Natural killer cell (primary cell): Measurements from ENCODE around the gene CLDN8. TPM values are rescaled to one million over a fixed set of nuclear protein-coding genes. Genes with fewer than 3 reads are reported as not detected.

ENCODE experiments used
- ATAC-seq, 3 donors: fragments of 150-1000 bp in 2 of 3; fragments of 200-7000 bp in 1 of 3; cut with Tn5 transposase; 1 replicate in 1 of 3; 2 replicates in 2 of 3; pipeline ENCODE4 v1.10.0; 2021; ENCODE audit warnings: mild to moderate bottlenecking in 2 of 3, moderate library complexity in 2 of 3
- DNase-seq, 2 donors: peaks; one replicate each; pipeline versions ENCODE4 v3.0.0 to v3.0.0-alpha.2; 2013 to 2021; ENCODE audit warnings: mixed read lengths in 1 of 2
- H3K27ac ChIP-seq: one replicate; pipeline ENCODE4 v1.5.1; 2013; ENCODE audit warnings: mild to moderate bottlenecking, low read length
- H3K27me3 ChIP-seq: one replicate; pipeline ENCODE4 v1.6.1; 2013; ENCODE audit warnings: low read length; ENCODE audit not compliant: control insufficient read depth, insufficient read depth
- H3K36me3 ChIP-seq: one replicate; pipeline ENCODE4 v1.6.1; 2013; ENCODE audit warnings: low read length; ENCODE audit not compliant: control insufficient read depth, insufficient read depth
- H3K4me1 ChIP-seq: one replicate; pipeline ENCODE4 v1.6.1; 2013; ENCODE audit warnings: low read length; ENCODE audit not compliant: control insufficient read depth, insufficient read depth
- H3K4me3 ChIP-seq: one replicate; pipeline ENCODE4 v1.5.1; 2013; ENCODE audit warnings: low read length
- H3K9me3 ChIP-seq: one replicate; pipeline ENCODE4 v1.6.1; 2013; ENCODE audit warnings: low read length; ENCODE audit not compliant: control insufficient read depth, insufficient read depth
- H3K27ac Mint-ChIP-seq, 2 donors: one replicate each; pipeline ENCODE4 v1.8.0; 2022; ENCODE audit warnings: mild to moderate bottlenecking in 2 of 2, mixed read lengths in 2 of 2, moderate library complexity in 1 of 2
- H3K27me3 Mint-ChIP-seq, 2 donors: one replicate each; pipeline ENCODE4 v1.8.0; 2022; ENCODE audit warnings: low read depth in 2 of 2, mixed read lengths in 2 of 2
- H3K36me3 Mint-ChIP-seq: one replicate; pipeline ENCODE4 v1.8.0; 2022; ENCODE audit warnings: mixed read lengths
- H3K4me1 Mint-ChIP-seq, 2 donors: one replicate each; pipeline ENCODE4 v1.8.0; 2022; ENCODE audit warnings: mixed read lengths in 2 of 2
- H3K4me3 Mint-ChIP-seq: one replicate; pipeline ENCODE4 v1.8.0; 2022; ENCODE audit warnings: mild to moderate bottlenecking, moderate library complexity, mixed read lengths
- H3K9me3 Mint-ChIP-seq, 2 donors: one replicate each; pipeline ENCODE4 v1.8.0; 2022; ENCODE audit warnings: mixed read lengths in 2 of 2
- CTCF ChIP-seq: fragments of 200-600 bp; IDR thresholded peaks from one replicate; pipeline ENCODE4 v1.8.0; 2022; ENCODE audit warnings: antibody characterized with exemption
- WGBS: methylation state at CpG from one replicate; pipeline ENCODE4 v1.1.7; 2013; ENCODE audit warnings: missing lambda C conversion rate; ENCODE audit not compliant: insufficient coverage; 5-methylcytosine and 5-hydroxymethylcytosine counted together
- intact Hi-C: fragments of 100-400 bp; cut with micrococcal nuclease; formaldehyde crosslinking; loops from one replicate; pipeline ENCODE4 v1.14.2; 2022
- total RNA-seq, 4 donors: library from RNA; stranded (reverse); fragments of 120-200 nt in 1 of 4; gene quantifications; one replicate each; pipeline versions ENCODE4 v1.2.3 to v1.2.4, GENCODE V29; 2013 to 2022

Gene CLDN8
- total RNA-seq, 3 donors from 2014 or later (not counting 1 experiment from before 2014, with no cell fraction given) = not detected

DNA sequence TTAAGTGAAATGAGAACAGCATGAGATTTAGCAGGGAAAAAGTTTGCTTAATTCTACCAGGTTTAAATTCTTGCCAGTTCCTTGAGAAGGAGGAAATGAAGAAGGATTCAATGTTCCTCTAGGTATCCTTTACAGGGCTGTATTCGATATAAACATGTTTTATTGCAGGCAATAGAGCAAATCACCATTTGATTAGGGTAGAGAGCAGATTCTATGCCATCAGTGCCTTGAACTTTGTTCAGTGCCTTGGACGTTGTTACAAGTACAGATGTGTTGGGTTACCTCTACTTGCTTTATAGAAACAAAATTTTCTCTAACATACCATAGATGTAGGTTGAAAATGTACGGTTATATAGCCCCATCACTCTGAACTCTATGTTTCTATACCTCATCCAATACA lies 18.2 kb upstream of the CLDN8 start:
- Mint-ChIP-seq H3K27me3 (no peaks in the 10 kb centered on the region), H3K9me3 (peaks cover 3 to 7% of the 10 kb centered on the region in 2 donors), H3K36me3 (no peaks in the 10 kb centered on the region), H3K4me3 (no peak overlapping the region), H3K27ac (no peak overlapping the region), H3K4me1 (no peaks in the 10 kb centered on the region)
- DNase-seq (no peak), ATAC-seq (no peak)
- H3K4me3 ChIP-seq = no peak overlapping the region
- intact Hi-C loops = no loop called here
- no peaks in the 10 kb centered on the region for H3K9me3 ChIP-seq
- no peak for TF ChIP-seq CTCF
- H3K27me3 ChIP-seq = no peaks in the 10 kb centered on the region
- no peak overlapping the region for H3K27ac ChIP-seq
- no peaks in the 10 kb centered on the region for H3K36me3 ChIP-seq
- WGBS = 100% methylated on average over 1 of the region's 3 CpGs
- H3K4me1 ChIP-seq = no peaks in the 10 kb centered on the region

- intact Hi-C loops = no loop called here
- no peak for ATAC-seq
- no peak for TF ChIP-seq CTCF
- Histone ChIP-seq H3K27ac (no peak overlapping the region), H3K9me3 (no peaks in the 10 kb centered on the region), H3K4me1 (no peaks in the 10 kb centered on the region), H3K27me3 (no peaks in the 10 kb centered on the region), H3K36me3 (no peaks in the 10 kb centered on the region), H3K4me3 (no peak overlapping the region)
- peaks cover 3 to 7% of the 10 kb centered on the region in 2 donors for H3K9me3 Mint-ChIP-seq
- 80% methylated on average over 1 of the region's 2 CpGs for WGBS
- H3K4me3 Mint-ChIP-seq = no peak overlapping the region
- no peaks in the 10 kb centered on the region for H3K27me3 Mint-ChIP-seq
- H3K36me3 Mint-ChIP-seq = no peaks in the 10 kb centered on the region
- H3K27ac Mint-ChIP-seq = no peak overlapping the region
- no peak for DNase-seq
- H3K4me1 Mint-ChIP-seq = no peaks in the 10 kb centered on the region
These were observed 17.5 kb upstream of the CLDN8 start for GRCh38 chr21:30233228-30234020.

DNA sequence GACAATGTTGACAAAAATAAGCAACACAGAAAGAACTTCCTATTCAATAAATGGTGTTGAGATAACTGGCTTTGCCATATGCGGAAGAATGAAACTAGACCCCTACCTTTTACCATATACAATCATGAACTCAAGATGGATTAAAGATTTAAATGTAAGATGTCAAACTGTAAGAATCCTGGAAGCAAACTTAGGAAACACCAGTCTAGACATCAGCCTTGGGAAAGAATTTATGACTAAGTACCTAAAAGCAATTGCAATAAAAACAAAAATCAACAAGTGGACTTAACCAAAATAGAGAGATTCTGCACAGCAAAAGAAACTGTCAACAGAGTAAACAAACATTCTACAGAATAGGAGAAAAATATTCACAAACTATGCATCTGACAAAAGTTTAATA lies 16.1 kb upstream of the CLDN8 start:
- Histone ChIP-seq H3K27ac (no peak overlapping the region), H3K27me3 (no peaks in the 10 kb centered on the region), H3K4me3 (no peak overlapping the region), H3K36me3 (no peaks in the 10 kb centered on the region), H3K9me3 (no peaks in the 10 kb centered on the region), H3K4me1 (no peaks in the 10 kb centered on the region)
- DNase-seq = no peak
- Mint-ChIP-seq H3K36me3 (no peaks in the 10 kb centered on the region), H3K27me3 (no peaks in the 10 kb centered on the region), H3K4me3 (no peak overlapping the region), H3K9me3 (peaks cover 3 to 7% of the 10 kb centered on the region in 2 donors), H3K27ac (no peak overlapping the region), H3K4me1 (no peaks in the 10 kb centered on the region)
- ATAC-seq = no peak
- WGBS = no CpG with 5 or more reads among the region's 1 CpG
- intact Hi-C loops = no loop called here
- no peak for TF ChIP-seq CTCF
